ENCODE data around the gene CFAP107.
"Not testable (repeated sequence)": the region's sequence is repeated elsewhere in the genome, so short reads cannot be mapped to it uniquely, and the experiment has no call there.

CFAP107 gene

DNA sequence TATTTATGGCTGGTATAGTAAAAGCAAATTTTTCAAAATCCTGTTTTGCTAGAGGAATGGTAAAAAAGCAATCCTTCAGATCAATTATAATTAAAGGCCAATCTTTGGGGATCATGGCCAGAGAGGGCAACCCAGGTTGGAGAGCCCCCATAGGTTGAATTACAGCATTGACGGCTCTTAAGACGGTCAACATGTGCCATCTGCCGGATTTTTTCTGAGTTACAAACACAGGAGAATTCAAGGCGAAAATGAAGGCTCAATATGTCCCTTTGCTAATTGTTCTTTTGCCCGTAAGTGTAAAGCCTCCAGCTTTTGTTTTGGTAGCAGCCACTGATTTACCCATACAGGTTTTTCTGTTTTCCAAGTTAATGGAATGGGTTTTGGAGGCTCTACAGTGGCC is 35.5 kb downstream of the CFAP107 start:
- DNase-seq, result peak in 1 of 2 experiments; percentile 19

GRCh38 chr1:12783783-12784182 is 37.8 kb downstream of the CFAP107 start:
- DNase-seq, result peak in 1 of 2 experiments; percentile 38

- DNase-seq, result not testable (repeated sequence)
Measured at GRCh38 chr1:12784729-12785128, 38.7 kb downstream of the CFAP107 start.

DNA sequence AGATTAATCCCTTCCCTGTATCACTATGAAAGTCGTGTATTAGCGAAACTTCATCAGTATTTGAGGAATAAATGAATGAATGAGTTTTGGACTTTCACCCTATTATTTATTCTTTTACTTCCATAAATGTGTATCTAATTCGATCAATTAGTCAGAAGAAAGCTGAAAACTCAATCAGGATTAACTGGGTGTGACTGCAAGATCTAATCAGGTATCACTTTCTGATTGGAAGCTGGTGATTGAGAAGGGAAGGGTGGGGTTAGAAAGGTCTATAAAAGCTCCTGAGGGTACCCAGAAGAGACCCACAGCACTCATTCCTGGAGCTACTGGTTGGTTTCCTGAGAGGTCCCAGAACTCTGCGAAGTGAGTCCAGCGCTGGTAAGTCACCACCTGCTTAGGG is 45.1 kb downstream of the CFAP107 start, which contains the start of gene PRAMEF1:
Gene PRAMEF1, plus strand, starts transcription at position 301 of the 400 bp plus-strand sequence. CDS start 1,831 bp downstream, outside the sequence.
- not testable (repeated sequence) for DNase-seq

DNA sequence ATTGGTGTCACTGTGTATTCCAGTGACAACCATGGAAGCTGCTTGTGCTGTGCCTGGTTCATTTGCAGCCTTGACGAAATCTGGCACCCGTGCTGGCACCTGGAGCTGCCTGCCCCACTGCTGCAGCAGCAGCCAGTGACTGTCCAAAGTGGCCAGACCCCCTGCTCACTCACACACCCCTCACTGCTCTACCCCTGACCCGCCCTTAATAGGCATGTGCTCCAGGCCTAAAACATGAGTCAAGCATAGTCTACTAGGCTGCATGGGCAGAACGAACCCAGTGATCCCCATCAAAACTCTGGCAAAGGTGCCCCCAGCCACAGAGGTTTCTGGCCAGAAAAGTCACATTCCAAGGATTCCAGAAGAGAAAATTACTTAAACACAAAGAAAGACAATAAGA is 52.9 kb downstream of the CFAP107 start:
- no peak for DNase-seq

DNA sequence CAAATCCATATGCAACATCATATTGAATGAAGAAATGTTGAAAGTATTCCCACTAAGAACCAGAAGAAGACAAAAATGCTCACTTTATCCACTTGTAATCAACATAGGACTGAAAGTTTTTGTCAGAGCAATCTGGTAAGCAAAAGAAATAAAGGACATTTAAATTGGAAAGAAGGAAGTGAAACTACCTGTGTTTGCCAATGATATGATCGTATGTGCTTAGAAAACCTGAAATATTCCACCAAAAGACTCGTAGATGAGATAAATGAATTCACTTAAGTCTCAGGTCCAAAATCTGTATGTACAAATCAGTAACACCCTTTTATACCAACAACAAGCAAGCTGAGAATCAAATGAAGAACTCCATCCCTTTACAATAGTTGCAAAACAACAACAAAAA is 53.7 kb downstream of the CFAP107 start:
- DNase-seq, result no peak

DNA sequence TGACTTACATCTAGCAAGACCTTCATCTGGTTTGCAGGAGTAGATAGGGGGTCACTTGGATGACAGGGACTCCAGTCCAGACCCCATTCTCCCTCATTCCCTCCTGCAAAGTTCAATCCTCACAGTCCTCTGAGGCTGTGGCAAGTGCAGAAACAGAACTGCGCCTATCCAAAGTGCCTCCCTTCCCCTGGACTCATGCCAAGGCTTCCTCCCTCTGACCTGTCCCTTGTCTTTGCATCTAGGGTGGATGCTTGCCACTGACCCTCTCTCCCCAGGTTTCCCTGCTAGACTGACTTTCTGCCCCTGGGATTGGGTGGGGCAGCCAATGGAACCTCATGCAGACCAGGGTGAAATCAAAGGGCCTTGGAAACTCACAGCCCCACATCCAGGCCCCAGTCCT is 63.9 kb downstream of the CFAP107 start:
- no peak for DNase-seq

- DNase-seq, result no peak
Measured at GRCh38 chr1:12810691-12811408, 64.8 kb downstream of the CFAP107 start.

- DNase-seq, result no peak
Measured at GRCh38 chr1:12811409-12811784, 65.4 kb downstream of the CFAP107 start.

Data from NCI-H446 (cell line).